OCI-LY1 (cell line): ENCODE measurements around the gene FBXO45.
"Not testable (repeated sequence)": the region's sequence is repeated elsewhere in the genome, so short reads cannot be mapped to it uniquely, and the experiment has no call there.

Experiments used
- H2AFZ ChIP-seq: fragments of 200-600 bp; sonication (generic), shearing (Covaris generic); 2 replicates; pipeline ENCODE4 v1.6.0; 2014; ENCODE audit warnings: antibody characterized with exemption, mild to moderate bottlenecking, low read length
- H3F3A ChIP-seq: fragments of 200-600 bp; sonication (generic), shearing (Covaris generic); 2 replicates; pipeline ENCODE4 v1.6.0; 2014; ENCODE audit warnings: mild to moderate bottlenecking, antibody characterized with exemption, low read length, moderate library complexity; ENCODE audit not compliant: insufficient read depth
- H3K27ac ChIP-seq: fragments of 200-600 bp; sonication (generic); 2 replicates; pipeline ENCODE4 v1.5.1; 2014; ENCODE audit warnings: low read length, mixed run types, mild to moderate bottlenecking, low read depth; ENCODE audit not compliant: poor library complexity, severe bottlenecking
- H3K27me3 ChIP-seq: fragments of 200-600 bp; sonication (generic); 2 replicates; pipeline ENCODE4 v1.6.0; 2014; ENCODE audit warnings: antibody characterized with exemption, mild to moderate bottlenecking, low read length, moderate library complexity; ENCODE audit not compliant: insufficient read depth
- H3K36me3 ChIP-seq: fragments of 200-600 bp; sonication (generic); 2 replicates; pipeline ENCODE4 v1.6.1; 2014; ENCODE audit warnings: mild to moderate bottlenecking, antibody characterized with exemption, low read length, moderate library complexity, mixed read lengths; ENCODE audit not compliant: insufficient read depth
- H3K4me1 ChIP-seq: fragments of 200-600 bp; sonication (generic); 2 replicates; pipeline ENCODE4 v1.5.1; 2014; ENCODE audit warnings: mild to moderate bottlenecking, low read length, moderate library complexity; ENCODE audit not compliant: insufficient read depth, severe bottlenecking
- H3K4me2 ChIP-seq: fragments of 200-600 bp; sonication (generic), shearing (Covaris generic); 2 replicates; pipeline ENCODE4 v1.6.1; 2014; ENCODE audit warnings: low read length
- H3K4me3 ChIP-seq: fragments of 200-600 bp; sonication (generic); 2 replicates; pipeline ENCODE4 v1.5.1; 2014; ENCODE audit warnings: low read length, low read depth, mild to moderate bottlenecking, mixed read lengths; ENCODE audit not compliant: poor library complexity, severe bottlenecking
- H3K79me2 ChIP-seq: fragments of 200-600 bp; shearing (Covaris generic); 2 replicates; pipeline ENCODE4 v1.6.1; 2016; ENCODE audit warnings: mixed run types, low read length, mixed read lengths; ENCODE audit not compliant: insufficient read depth
- H3K9ac ChIP-seq: fragments of 200-600 bp; sonication (generic), shearing (Covaris generic); 2 replicates; pipeline ENCODE4 v1.6.1; 2014; ENCODE audit warnings: mild to moderate bottlenecking, low read length, mixed read lengths
- H3K9me2 ChIP-seq: fragments of 200-600 bp; sonication (generic), shearing (Covaris generic); 2 replicates; pipeline ENCODE4 v1.6.1; 2014; ENCODE audit warnings: low read depth, mild to moderate bottlenecking, low read length, mixed read lengths
- H3K9me3 ChIP-seq: fragments of 200-600 bp; shearing (Covaris generic); 2 replicates; pipeline ENCODE4 v1.6.1; 2014; ENCODE audit warnings: low read length, mixed read lengths
- H4K20me1 ChIP-seq: fragments of 200-600 bp; sonication (generic), shearing (Covaris generic); 2 replicates; pipeline ENCODE4 v1.6.0; 2016; ENCODE audit warnings: mild to moderate bottlenecking, low read length; ENCODE audit not compliant: insufficient read depth
- EZH2 ChIP-seq: fragments of 200-600 bp; sonication (generic), shearing (Covaris generic); IDR thresholded peaks from 2 replicates; pipeline ENCODE4 v1.8.0; 2017; ENCODE audit warnings: borderline replicate concordance, mixed run types, mild to moderate bottlenecking, antibody characterized with exemption, low read length, moderate library complexity, mixed read lengths
- TF ChIP-seq, protein P1 (sequence below): fragments of 200-600 bp; sonication (generic), shearing (Covaris generic); IDR thresholded peaks from 2 replicates; pipeline ENCODE4 v1.5.1; 2017; ENCODE audit warnings: mild to moderate bottlenecking, antibody characterized with exemption, low read length, moderate library complexity, mixed read lengths

Gene FBXO45

DNA sequence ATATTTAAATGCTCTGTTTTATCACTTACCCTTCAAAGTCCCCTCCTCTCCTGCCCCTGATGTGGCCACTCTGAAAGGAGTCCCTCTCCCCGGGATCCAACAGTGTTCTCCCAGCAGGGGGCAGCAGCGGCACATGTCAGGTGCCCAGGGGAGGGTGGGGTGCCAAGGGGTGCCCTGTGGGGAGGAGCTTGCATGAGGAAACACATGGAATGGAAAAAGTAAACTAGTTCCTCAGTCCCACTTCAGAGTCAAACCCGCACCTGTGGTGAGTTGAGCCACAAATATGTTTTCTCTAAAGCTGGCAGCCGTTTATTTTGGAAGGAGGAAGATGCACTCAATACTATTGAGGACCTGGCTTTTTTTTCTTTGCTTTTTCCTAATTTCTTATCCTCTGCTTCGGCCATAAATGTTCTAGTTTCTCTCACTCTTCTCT is 40.9 kb downstream of the FBXO45 start:
- Histone ChIP-seq H3K4me3 (no peak overlapping the region), H3F3A (no peaks in the 10 kb centered on the region), H3K79me2 (no peaks in the 10 kb centered on the region), H3K9me2 (no peaks in the 10 kb centered on the region), H3K9me3 (no peaks in the 10 kb centered on the region), H3K4me1 (peaks cover 13% of the 10 kb centered on the region), H4K20me1 (no peaks in the 10 kb centered on the region), H3K27ac (peak overlapping the region; percentile 8), H3K27me3 (no peaks in the 10 kb centered on the region; the same call in 1 of the 2 replicates), H3K4me2 (peak overlapping the region; percentile 20; the same call in 1 of the 2 replicates), H2AFZ (no peak overlapping the region), H3K36me3 (no peaks in the 10 kb centered on the region), H3K9ac (peak overlapping the region; percentile 1; the same call in 1 of the 2 replicates)
- TF ChIP-seq, protein P1, sequence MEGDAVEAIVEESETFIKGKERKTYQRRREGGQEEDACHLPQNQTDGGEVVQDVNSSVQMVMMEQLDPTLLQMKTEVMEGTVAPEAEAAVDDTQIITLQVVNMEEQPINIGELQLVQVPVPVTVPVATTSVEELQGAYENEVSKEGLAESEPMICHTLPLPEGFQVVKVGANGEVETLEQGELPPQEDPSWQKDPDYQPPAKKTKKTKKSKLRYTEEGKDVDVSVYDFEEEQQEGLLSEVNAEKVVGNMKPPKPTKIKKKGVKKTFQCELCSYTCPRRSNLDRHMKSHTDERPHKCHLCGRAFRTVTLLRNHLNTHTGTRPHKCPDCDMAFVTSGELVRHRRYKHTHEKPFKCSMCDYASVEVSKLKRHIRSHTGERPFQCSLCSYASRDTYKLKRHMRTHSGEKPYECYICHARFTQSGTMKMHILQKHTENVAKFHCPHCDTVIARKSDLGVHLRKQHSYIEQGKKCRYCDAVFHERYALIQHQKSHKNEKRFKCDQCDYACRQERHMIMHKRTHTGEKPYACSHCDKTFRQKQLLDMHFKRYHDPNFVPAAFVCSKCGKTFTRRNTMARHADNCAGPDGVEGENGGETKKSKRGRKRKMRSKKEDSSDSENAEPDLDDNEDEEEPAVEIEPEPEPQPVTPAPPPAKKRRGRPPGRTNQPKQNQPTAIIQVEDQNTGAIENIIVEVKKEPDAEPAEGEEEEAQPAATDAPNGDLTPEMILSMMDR = peak; percentile 100
- TF ChIP-seq EZH2 = no peak

DNA sequence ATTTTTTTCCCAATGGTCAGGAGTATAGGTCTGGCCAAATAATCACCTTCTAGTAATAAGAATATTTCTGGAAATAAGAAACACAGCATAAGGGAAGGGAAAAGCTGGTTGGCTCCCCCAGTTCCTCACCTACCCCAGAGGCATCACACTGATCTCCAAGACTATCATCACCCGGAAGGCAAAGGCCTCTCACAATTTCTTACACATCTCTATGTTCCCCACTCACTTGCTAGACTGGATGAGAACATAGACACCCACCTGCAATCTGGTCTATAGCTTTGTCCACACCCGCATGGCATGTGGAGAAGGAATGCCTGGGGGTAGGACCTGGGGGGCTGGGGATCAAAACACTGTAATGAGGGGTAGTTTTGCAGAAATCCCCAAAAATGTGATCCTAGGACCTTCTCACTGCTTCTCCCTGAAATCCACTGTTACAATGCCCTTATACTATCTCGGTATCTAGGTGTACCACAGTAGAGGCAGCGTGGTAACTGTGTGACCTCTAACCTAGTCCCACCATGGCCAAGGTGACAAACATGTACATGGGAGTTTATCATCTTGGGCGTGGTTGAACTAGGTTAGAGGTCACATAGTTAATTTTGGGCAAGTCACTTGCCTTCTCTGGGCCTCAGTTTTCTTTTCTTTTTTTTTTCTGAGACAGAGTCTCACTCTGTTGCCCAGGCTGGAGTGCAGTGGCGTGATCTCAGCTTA is 41.5 kb downstream of the FBXO45 start:
- Histone ChIP-seq H3K9me2 (no peaks in the 10 kb centered on the region), H3K9ac (peak overlapping the region; percentile 1; the same call in 1 of the 2 replicates), H3K27ac (peak overlapping the region; percentile 8), H3K4me1 (peaks cover 8% of the 10 kb centered on the region), H4K20me1 (no peaks in the 10 kb centered on the region), H3K9me3 (no peaks in the 10 kb centered on the region), H2AFZ (no peak overlapping the region), H3K79me2 (no peaks in the 10 kb centered on the region), H3F3A (no peaks in the 10 kb centered on the region), H3K36me3 (no peaks in the 10 kb centered on the region), H3K4me3 (no peak overlapping the region), H3K27me3 (no peaks in the 10 kb centered on the region; the same call in 1 of the 2 replicates), H3K4me2 (peak overlapping the region; percentile 20; the same call in 1 of the 2 replicates)
- TF ChIP-seq, protein P1 = no peak
- no peak for TF ChIP-seq EZH2

DNA sequence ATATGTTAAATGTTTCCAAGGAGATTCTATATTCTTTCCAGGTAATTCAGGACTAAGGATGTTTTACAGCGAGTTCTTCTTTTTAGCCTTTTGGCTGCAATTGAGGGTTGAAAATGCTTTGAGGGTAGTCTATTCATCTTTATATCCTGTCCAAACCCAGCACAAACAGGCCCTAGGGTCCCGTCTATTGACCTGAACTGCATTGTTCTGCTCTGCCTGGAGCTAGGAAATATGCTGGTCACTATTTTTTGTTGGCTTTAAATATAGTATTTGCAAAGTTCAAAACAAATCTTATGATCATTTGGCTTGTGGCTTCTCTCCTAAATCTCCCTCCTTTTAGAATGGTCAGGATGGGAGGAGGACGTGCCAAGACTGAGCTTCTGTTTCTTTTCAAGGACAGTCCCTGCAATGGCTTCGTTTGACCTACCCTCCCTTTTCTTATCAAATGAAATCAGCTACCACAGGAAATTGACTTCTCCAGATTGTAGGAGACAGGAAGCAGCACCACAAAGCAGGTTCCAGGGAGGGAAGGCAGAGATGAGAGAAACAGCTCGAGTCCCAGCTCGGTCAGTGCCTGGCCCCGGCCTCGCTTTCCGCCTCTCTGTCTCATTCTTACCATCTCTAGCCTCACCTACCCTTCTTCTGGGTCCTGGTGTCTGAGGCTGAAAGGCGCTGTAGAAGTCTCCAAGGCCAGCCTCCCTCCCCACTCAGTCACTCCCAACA is 43.5 kb downstream of the FBXO45 start:
- Histone ChIP-seq H4K20me1 (no peaks in the 10 kb centered on the region), H3K9ac (no peak overlapping the region), H2AFZ (no peak overlapping the region), H3K4me2 (no peak overlapping the region), H3K4me1 (peaks cover 8% of the 10 kb centered on the region), H3K79me2 (no peaks in the 10 kb centered on the region), H3K9me3 (no peaks in the 10 kb centered on the region), H3F3A (no peaks in the 10 kb centered on the region), H3K4me3 (no peak overlapping the region), H3K9me2 (no peaks in the 10 kb centered on the region), H3K27me3 (no peaks in the 10 kb centered on the region; the same call in 1 of the 2 replicates), H3K27ac (no peak overlapping the region), H3K36me3 (no peaks in the 10 kb centered on the region)
- no peak for TF ChIP-seq EZH2
- TF ChIP-seq, protein P1 = no peak

DNA sequence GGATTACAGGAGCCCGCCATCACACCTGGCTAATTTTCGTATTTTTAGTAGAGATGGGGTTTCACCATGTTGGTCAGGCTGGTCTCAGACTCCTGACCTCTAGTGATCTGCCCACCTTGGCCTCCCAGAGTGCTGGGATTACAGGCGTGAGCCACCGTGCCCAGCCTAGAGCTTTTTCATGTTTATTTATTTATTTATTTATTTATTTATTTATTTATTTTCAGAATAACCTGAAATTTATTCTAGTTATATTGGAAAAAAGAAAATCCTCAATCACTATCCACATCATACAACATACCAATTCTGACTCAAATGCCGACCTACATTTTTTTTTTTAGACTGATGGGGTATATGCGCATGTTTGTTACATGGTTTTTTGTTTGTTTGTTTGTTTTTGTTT is 46.8 kb downstream of the FBXO45 start:
- not testable (repeated sequence) for H2AFZ ChIP-seq, H3K9ac ChIP-seq, H3K27me3 ChIP-seq, H3K79me2 ChIP-seq, H3K27ac ChIP-seq, H3F3A ChIP-seq, H3K4me3 ChIP-seq, H3K9me2 ChIP-seq, H3K4me2 ChIP-seq, H3K36me3 ChIP-seq, H3K9me3 ChIP-seq, H3K4me1 ChIP-seq, H4K20me1 ChIP-seq
